ENCODE results near the gene MREG. TPM values are rescaled to one million over a fixed set of nuclear protein-coding genes. Genes with fewer than 3 reads are reported as not detected.
A peak's percentile ranks its signal among the peaks of the same experiment; 100 is the strongest.

MREG gene
- total RNA-seq, 1 donor from 2014 or later: 9.1 TPM

- TF ChIP-seq, protein P1, sequence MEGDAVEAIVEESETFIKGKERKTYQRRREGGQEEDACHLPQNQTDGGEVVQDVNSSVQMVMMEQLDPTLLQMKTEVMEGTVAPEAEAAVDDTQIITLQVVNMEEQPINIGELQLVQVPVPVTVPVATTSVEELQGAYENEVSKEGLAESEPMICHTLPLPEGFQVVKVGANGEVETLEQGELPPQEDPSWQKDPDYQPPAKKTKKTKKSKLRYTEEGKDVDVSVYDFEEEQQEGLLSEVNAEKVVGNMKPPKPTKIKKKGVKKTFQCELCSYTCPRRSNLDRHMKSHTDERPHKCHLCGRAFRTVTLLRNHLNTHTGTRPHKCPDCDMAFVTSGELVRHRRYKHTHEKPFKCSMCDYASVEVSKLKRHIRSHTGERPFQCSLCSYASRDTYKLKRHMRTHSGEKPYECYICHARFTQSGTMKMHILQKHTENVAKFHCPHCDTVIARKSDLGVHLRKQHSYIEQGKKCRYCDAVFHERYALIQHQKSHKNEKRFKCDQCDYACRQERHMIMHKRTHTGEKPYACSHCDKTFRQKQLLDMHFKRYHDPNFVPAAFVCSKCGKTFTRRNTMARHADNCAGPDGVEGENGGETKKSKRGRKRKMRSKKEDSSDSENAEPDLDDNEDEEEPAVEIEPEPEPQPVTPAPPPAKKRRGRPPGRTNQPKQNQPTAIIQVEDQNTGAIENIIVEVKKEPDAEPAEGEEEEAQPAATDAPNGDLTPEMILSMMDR (conservative IDR thresholded peaks at IDR 0.05): no peak
- H3K4me1 Mint-ChIP-seq: peaks cover 28% of the 10 kb centered on the region
- no peak for DNase-seq (ENCODE audit: low read depth, low spot score)
- H3K27me3 Mint-ChIP-seq (ENCODE audit: low read depth): no peaks in the 10 kb centered on the region
- no peaks in the 10 kb centered on the region for H3K9me3 Mint-ChIP-seq
- H3K36me3 Mint-ChIP-seq (ENCODE audit: low read depth): no peaks in the 10 kb centered on the region
- no peak overlapping the region for H3K4me3 Mint-ChIP-seq
- H3K27ac Mint-ChIP-seq (ENCODE audit: unreplicated experiment): no peak overlapping the region
These were observed 91.5 kb downstream of the MREG start for GRCh38 chr2:215921895-215922294.

- TF ChIP-seq, protein P1 (conservative IDR thresholded peaks at IDR 0.05): peak; percentile 95
These were observed 92.9 kb downstream of the MREG start for GRCh38 chr2:215920244-215921100.

GRCh38 chr2:215919624-215920243 is 93.6 kb downstream of the MREG start:
- peaks cover 42% of the 10 kb centered on the region for H3K4me1 Mint-ChIP-seq
- no peak for DNase-seq (ENCODE audit: low read depth, low spot score)
- no peaks in the 10 kb centered on the region for H3K9me3 Mint-ChIP-seq
- no peak overlapping the region for H3K4me3 Mint-ChIP-seq
- TF ChIP-seq, protein P1 (conservative IDR thresholded peaks at IDR 0.05): no peak
- no peak overlapping the region for H3K27ac Mint-ChIP-seq (ENCODE audit: unreplicated experiment)
- no peaks in the 10 kb centered on the region for H3K27me3 Mint-ChIP-seq (ENCODE audit: low read depth)
- no peaks in the 10 kb centered on the region for H3K36me3 Mint-ChIP-seq (ENCODE audit: low read depth)

More at GRCh38 chr2:215920244-215921100, 92.9 kb downstream of the MREG start:
- DNase-seq (ENCODE audit: low read depth, low spot score): peak; percentile 66
- Mint-ChIP-seq H3K36me3 (ENCODE audit: low read depth) (no peaks in the 10 kb centered on the region), H3K9me3 (no peaks in the 10 kb centered on the region), H3K4me1 (peaks cover 38% of the 10 kb centered on the region), H3K27me3 (ENCODE audit: low read depth) (no peaks in the 10 kb centered on the region), H3K27ac (ENCODE audit: unreplicated experiment) (no peak overlapping the region), H3K4me3 (no peak overlapping the region)

GRCh38 chr2:215918901-215919599 is 94.3 kb downstream of the MREG start:
- H3K27ac Mint-ChIP-seq (ENCODE audit: unreplicated experiment): no peak overlapping the region
- H3K4me3 Mint-ChIP-seq: no peak overlapping the region
- no peak for DNase-seq (ENCODE audit: low read depth, low spot score)
- H3K4me1 Mint-ChIP-seq: peaks cover 42% of the 10 kb centered on the region
- TF ChIP-seq, protein P1 (conservative IDR thresholded peaks at IDR 0.05): no peak
- H3K9me3 Mint-ChIP-seq: no peaks in the 10 kb centered on the region
- H3K36me3 Mint-ChIP-seq (ENCODE audit: low read depth): no peaks in the 10 kb centered on the region
- H3K27me3 Mint-ChIP-seq (ENCODE audit: low read depth): no peaks in the 10 kb centered on the region

- H3K36me3 Mint-ChIP-seq (ENCODE audit: low read depth): no peaks in the 10 kb centered on the region
- H3K9me3 Mint-ChIP-seq: no peaks in the 10 kb centered on the region
- no peaks in the 10 kb centered on the region for H3K27me3 Mint-ChIP-seq (ENCODE audit: low read depth)
- DNase-seq (ENCODE audit: low read depth, low spot score): no peak
- peak overlapping the region; percentile 1 for H3K4me3 Mint-ChIP-seq
- H3K4me1 Mint-ChIP-seq: peaks cover 42% of the 10 kb centered on the region
- H3K27ac Mint-ChIP-seq (ENCODE audit: unreplicated experiment): no peak overlapping the region
- TF ChIP-seq, protein P1 (conservative IDR thresholded peaks at IDR 0.05): no peak
These were observed 95.3 kb downstream of the MREG start for GRCh38 chr2:215917953-215918620.

All from neural crest cell (in vitro differentiated cells).